ENCODE results near the gene SMIM36.

Gene SMIM36

DNA sequence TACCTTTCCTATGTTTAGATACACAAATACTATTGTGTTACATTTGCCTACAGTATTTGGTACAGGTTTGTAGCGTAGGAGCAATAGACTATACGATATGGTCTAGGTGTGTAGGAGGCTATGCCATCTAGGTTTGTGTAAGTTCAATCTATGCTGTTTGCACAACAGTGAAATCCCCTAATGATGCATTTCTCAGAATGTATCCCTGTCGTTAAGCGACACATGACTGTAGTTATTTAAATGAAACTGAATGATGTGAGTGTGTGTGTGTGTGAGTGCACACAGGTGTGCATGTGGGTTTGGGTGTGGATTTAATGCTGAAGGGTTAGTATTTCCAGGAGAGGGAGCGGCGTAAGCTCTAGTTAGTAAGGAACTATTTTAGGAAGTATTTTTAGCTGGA, 34.6 kb upstream of the SMIM36 start:
- Histone ChIP-seq H3K4me2 (ENCODE audit: low read length) (no peak overlapping the region), H3K4ac (ENCODE audit: low read depth, low read length) (no peak overlapping the region), H3K23ac (ENCODE audit: low read length) (no peak overlapping the region), H2BK120ac (ENCODE audit: low read depth, low read length) (no peak overlapping the region), H3K4me3 (ENCODE audit: low read length) (no peak overlapping the region), H2BK5ac (ENCODE audit: low read length) (no peak overlapping the region), H2BK15ac (replicated peaks; ENCODE audit: low read depth) (no peak overlapping the region), H3K27me3 (ENCODE audit: insufficient read depth, low read length, poor library complexity) (no peaks in the 10 kb centered on the region), H3K4me1 (ENCODE audit: control insufficient read depth, low read depth, low read length) (no peaks in the 10 kb centered on the region), H3K18ac (ENCODE audit: low read length) (no peak overlapping the region), H3K79me2 (ENCODE audit: control insufficient read depth, insufficient read depth, low read length) (no peaks in the 10 kb centered on the region), H3K9ac (ENCODE audit: low read length) (no peak overlapping the region), H2AK5ac (ENCODE audit: low read length) (no peak overlapping the region), H3K56ac (ENCODE audit: low read length) (no peak overlapping the region), H4K5ac (ENCODE audit: low read length) (no peak overlapping the region), H3K36me3 (ENCODE audit: control insufficient read depth, insufficient read depth, low read length) (no peaks in the 10 kb centered on the region), H4K8ac (ENCODE audit: low read depth, low read length) (no peak overlapping the region), H3K79me1 (ENCODE audit: low read length) (no peaks in the 10 kb centered on the region), H3K27ac (ENCODE audit: low read depth, low read length) (no peak overlapping the region)
- DNase-seq = no peak
- WGBS (ENCODE audit: extremely low coverage, insufficient coverage, low lambda C conversion rate) = no CpG with 5 or more reads among the region's 6 CpGs

DNA sequence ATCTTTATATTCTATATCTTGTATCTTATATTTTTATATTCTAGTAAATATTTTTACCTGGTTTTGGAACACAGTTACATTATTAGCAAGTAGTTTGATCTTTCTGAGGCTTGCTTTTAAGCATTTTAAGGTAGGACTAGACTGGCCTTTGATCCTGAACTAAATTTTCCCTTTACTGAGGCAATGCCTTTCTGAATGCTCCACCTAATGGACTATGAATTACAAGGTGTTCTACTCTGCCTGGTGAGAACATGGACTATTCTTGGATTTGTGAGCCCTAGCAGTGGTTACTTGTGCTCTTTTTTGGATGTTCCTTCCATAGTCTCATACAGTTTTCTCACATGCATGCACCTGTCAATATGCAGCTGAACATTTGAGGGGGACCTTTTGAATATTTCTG, 32.5 kb upstream of the SMIM36 start:
- Histone ChIP-seq H2BK5ac (ENCODE audit: low read length) (no peak overlapping the region), H3K9ac (ENCODE audit: low read length) (no peak overlapping the region), H3K4ac (ENCODE audit: low read depth, low read length) (no peak overlapping the region), H3K4me3 (ENCODE audit: low read length) (no peak overlapping the region), H2BK15ac (replicated peaks; ENCODE audit: low read depth) (no peak overlapping the region), H4K8ac (ENCODE audit: low read depth, low read length) (no peak overlapping the region), H3K4me1 (ENCODE audit: control insufficient read depth, low read depth, low read length) (no peaks in the 10 kb centered on the region), H3K36me3 (ENCODE audit: control insufficient read depth, insufficient read depth, low read length) (no peaks in the 10 kb centered on the region), H3K27ac (ENCODE audit: low read depth, low read length) (no peak overlapping the region), H3K27me3 (ENCODE audit: insufficient read depth, low read length, poor library complexity) (no peaks in the 10 kb centered on the region), H3K23ac (ENCODE audit: low read length) (no peak overlapping the region), H3K4me2 (ENCODE audit: low read length) (no peak overlapping the region), H3K56ac (ENCODE audit: low read length) (no peak overlapping the region), H3K79me1 (ENCODE audit: low read length) (no peaks in the 10 kb centered on the region), H3K18ac (ENCODE audit: low read length) (no peak overlapping the region), H2BK120ac (ENCODE audit: low read depth, low read length) (no peak overlapping the region), H4K5ac (ENCODE audit: low read length) (no peak overlapping the region), H2AK5ac (ENCODE audit: low read length) (no peak overlapping the region), H3K79me2 (ENCODE audit: control insufficient read depth, insufficient read depth, low read length) (no peaks in the 10 kb centered on the region)
- DNase-seq = no peak

DNA sequence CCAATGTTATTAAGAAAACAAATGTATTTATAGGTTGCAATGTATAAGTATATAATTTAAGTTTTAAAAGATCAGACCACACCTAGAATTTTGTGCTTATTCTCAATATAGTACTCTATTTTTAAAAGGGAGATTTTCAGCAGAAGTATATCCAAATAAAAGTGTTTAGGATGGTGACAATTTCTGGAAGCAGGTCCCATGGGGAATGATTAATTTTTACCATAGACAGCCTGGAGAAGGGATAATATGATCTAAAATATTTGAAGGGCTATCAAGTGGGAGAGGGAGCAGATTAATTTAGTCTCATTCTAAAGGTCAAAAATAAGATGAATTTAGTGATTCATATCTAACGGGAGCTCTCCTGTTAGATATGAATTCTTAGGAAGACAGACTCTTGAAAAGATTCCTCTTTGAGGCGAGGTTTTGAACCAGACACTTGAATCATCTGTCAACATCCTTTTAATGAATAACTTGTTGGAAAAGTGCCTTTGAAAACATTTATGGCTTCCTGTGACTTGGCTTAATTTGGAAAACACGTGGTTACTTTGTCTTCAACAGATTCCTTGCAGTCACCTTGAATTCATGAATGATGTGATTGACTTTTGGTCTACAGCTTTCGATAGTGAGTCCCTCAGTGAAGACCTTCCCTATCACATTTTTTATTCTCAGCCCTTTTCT, 29.3 kb upstream of the SMIM36 start:
- Histone ChIP-seq H3K36me3 (ENCODE audit: control insufficient read depth, insufficient read depth, low read length) (no peaks in the 10 kb centered on the region), H2AK5ac (ENCODE audit: low read length) (no peak overlapping the region), H3K4me3 (ENCODE audit: low read length) (no peak overlapping the region), H3K79me1 (ENCODE audit: low read length) (no peaks in the 10 kb centered on the region), H3K4me1 (ENCODE audit: control insufficient read depth, low read depth, low read length) (no peaks in the 10 kb centered on the region), H2BK5ac (ENCODE audit: low read length) (no peak overlapping the region), H3K9ac (ENCODE audit: low read length) (no peak overlapping the region), H3K79me2 (ENCODE audit: control insufficient read depth, insufficient read depth, low read length) (no peaks in the 10 kb centered on the region), H3K27me3 (ENCODE audit: insufficient read depth, low read length, poor library complexity) (no peaks in the 10 kb centered on the region), H4K5ac (ENCODE audit: low read length) (no peak overlapping the region), H3K27ac (ENCODE audit: low read depth, low read length) (no peak overlapping the region), H2BK15ac (replicated peaks; ENCODE audit: low read depth) (no peak overlapping the region), H3K18ac (ENCODE audit: low read length) (no peak overlapping the region), H2BK120ac (ENCODE audit: low read depth, low read length) (no peak overlapping the region), H4K8ac (ENCODE audit: low read depth, low read length) (no peak overlapping the region), H3K4me2 (ENCODE audit: low read length) (no peak overlapping the region), H3K23ac (ENCODE audit: low read length) (no peak overlapping the region), H3K56ac (ENCODE audit: low read length) (no peak overlapping the region), H3K4ac (ENCODE audit: low read depth, low read length) (no peak overlapping the region)
- no CpG with 5 or more reads among the region's 4 CpGs for WGBS (ENCODE audit: extremely low coverage, insufficient coverage, low lambda C conversion rate)
- no peak for DNase-seq

DNA sequence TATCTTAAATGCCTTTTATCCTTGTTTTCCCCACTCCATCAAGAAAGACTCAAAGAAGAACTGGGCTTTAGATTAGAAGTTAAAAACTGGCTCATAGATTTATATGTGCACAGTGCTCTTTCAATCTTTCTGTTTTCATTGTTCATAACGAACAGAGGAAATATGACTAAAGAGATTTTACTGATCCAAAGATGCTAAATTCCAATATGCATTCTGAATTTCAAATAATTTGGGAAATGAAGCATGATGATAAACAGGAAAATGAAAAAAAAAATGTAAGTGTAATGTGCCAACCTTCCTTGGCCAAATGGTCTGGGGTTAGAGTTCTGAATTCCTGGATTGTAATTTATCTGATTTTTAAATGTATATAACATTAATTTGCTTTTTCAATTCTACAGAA, 25.0 kb upstream of the SMIM36 start:
- Histone ChIP-seq H3K56ac (ENCODE audit: low read length) (no peak overlapping the region), H3K79me2 (ENCODE audit: control insufficient read depth, insufficient read depth, low read length) (no peaks in the 10 kb centered on the region), H3K4me2 (ENCODE audit: low read length) (no peak overlapping the region), H3K4me3 (ENCODE audit: low read length) (no peak overlapping the region), H4K5ac (ENCODE audit: low read length) (no peak overlapping the region), H3K27ac (ENCODE audit: low read depth, low read length) (no peak overlapping the region), H3K23ac (ENCODE audit: low read length) (no peak overlapping the region), H4K8ac (ENCODE audit: low read depth, low read length) (no peak overlapping the region), H3K4ac (ENCODE audit: low read depth, low read length) (no peak overlapping the region), H3K9ac (ENCODE audit: low read length) (no peak overlapping the region), H2AK5ac (ENCODE audit: low read length) (no peak overlapping the region), H3K4me1 (ENCODE audit: control insufficient read depth, low read depth, low read length) (no peaks in the 10 kb centered on the region), H3K36me3 (ENCODE audit: control insufficient read depth, insufficient read depth, low read length) (no peaks in the 10 kb centered on the region), H3K79me1 (ENCODE audit: low read length) (no peaks in the 10 kb centered on the region), H2BK120ac (ENCODE audit: low read depth, low read length) (no peak overlapping the region), H2BK5ac (ENCODE audit: low read length) (no peak overlapping the region), H3K18ac (ENCODE audit: low read length) (no peak overlapping the region), H3K27me3 (ENCODE audit: insufficient read depth, low read length, poor library complexity) (no peaks in the 10 kb centered on the region), H2BK15ac (replicated peaks; ENCODE audit: low read depth) (no peak overlapping the region)
- DNase-seq = no peak
- whole genome bisulfite sequencing (ENCODE audit: extremely low coverage, insufficient coverage, low lambda C conversion rate) = no CpG with 5 or more reads among the region's 1 CpG

DNA sequence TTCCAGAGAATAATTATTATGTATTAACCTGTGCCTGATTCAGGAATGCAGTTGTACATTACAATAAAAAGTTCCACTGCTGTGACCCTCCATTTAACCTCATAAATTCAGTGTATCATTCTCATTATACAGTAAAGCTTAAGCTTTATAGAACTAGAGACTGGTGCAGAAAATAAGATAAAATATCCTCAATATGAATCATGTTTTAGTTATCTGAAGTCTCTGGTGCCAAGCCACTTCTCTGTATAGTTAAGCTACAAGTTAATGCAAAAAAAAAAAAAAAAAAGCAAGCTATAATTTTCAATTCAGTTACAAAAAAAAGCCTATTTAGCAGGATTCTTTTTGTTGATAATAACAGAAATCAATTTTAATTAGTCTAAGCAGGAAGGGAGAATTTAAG, 22.4 kb upstream of the SMIM36 start:
- no peaks in the 10 kb centered on the region for H3K27me3 ChIP-seq (ENCODE audit: insufficient read depth, low read length, poor library complexity)
- no peak overlapping the region for H4K8ac ChIP-seq (ENCODE audit: low read depth, low read length)
- H2AK5ac ChIP-seq (ENCODE audit: low read length) = no peak overlapping the region
- H3K27ac ChIP-seq (ENCODE audit: low read depth, low read length) = no peak overlapping the region
- no peak overlapping the region for H3K4ac ChIP-seq (ENCODE audit: low read depth, low read length)
- no peak overlapping the region for H2BK5ac ChIP-seq (ENCODE audit: low read length)
- no peaks in the 10 kb centered on the region for H3K4me1 ChIP-seq (ENCODE audit: control insufficient read depth, low read depth, low read length)
- no peak overlapping the region for H3K4me3 ChIP-seq (ENCODE audit: low read length)
- no peak for DNase-seq
- no peak overlapping the region for H3K9ac ChIP-seq (ENCODE audit: low read length)
- no peak overlapping the region for H3K23ac ChIP-seq (ENCODE audit: low read length)
- H3K79me2 ChIP-seq (ENCODE audit: control insufficient read depth, insufficient read depth, low read length) = no peaks in the 10 kb centered on the region
- H2BK15ac ChIP-seq (replicated peaks; ENCODE audit: low read depth) = no peak overlapping the region
- no peaks in the 10 kb centered on the region for H3K36me3 ChIP-seq (ENCODE audit: control insufficient read depth, insufficient read depth, low read length)
- no peak overlapping the region for H4K5ac ChIP-seq (ENCODE audit: low read length)
- no peak overlapping the region for H3K18ac ChIP-seq (ENCODE audit: low read length)
- no peak overlapping the region for H3K56ac ChIP-seq (ENCODE audit: low read length)
- H3K4me2 ChIP-seq (ENCODE audit: low read length) = no peak overlapping the region
- H3K79me1 ChIP-seq (ENCODE audit: low read length) = no peaks in the 10 kb centered on the region
- H2BK120ac ChIP-seq (ENCODE audit: low read depth, low read length) = no peak overlapping the region

DNA sequence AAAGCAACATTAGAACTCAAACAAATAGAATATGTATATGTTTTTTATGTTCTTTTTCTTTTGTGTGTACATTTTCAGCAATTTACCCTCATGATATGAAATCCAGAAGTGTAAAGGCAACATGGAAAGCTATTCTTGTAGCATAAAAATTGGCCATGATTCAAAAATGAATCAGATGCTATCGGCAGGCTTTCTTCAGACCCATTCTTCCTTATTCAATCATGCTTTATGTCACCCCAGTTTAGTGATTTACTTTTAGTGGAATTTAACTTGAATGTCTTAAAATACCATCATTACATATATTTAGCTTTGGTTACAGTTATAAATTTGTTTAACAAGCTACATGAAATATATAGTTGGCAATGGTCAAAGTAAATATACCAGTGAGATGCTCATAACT, 21.4 kb upstream of the SMIM36 start:
- no peaks in the 10 kb centered on the region for H3K79me1 ChIP-seq (ENCODE audit: low read length)
- H3K36me3 ChIP-seq (ENCODE audit: control insufficient read depth, insufficient read depth, low read length) = no peaks in the 10 kb centered on the region
- H3K27me3 ChIP-seq (ENCODE audit: insufficient read depth, low read length, poor library complexity) = no peaks in the 10 kb centered on the region
- H3K4ac ChIP-seq (ENCODE audit: low read depth, low read length) = no peak overlapping the region
- H2AK5ac ChIP-seq (ENCODE audit: low read length) = no peak overlapping the region
- H4K5ac ChIP-seq (ENCODE audit: low read length) = no peak overlapping the region
- no peak overlapping the region for H3K56ac ChIP-seq (ENCODE audit: low read length)
- H3K27ac ChIP-seq (ENCODE audit: low read depth, low read length) = no peak overlapping the region
- H3K4me1 ChIP-seq (ENCODE audit: control insufficient read depth, low read depth, low read length) = no peaks in the 10 kb centered on the region
- DNase-seq = no peak
- H3K18ac ChIP-seq (ENCODE audit: low read length) = no peak overlapping the region
- no peak overlapping the region for H2BK15ac ChIP-seq (replicated peaks; ENCODE audit: low read depth)
- no CpG with 5 or more reads among the region's 1 CpG for WGBS (ENCODE audit: extremely low coverage, insufficient coverage, low lambda C conversion rate)
- H2BK120ac ChIP-seq (ENCODE audit: low read depth, low read length) = no peak overlapping the region
- no peaks in the 10 kb centered on the region for H3K79me2 ChIP-seq (ENCODE audit: control insufficient read depth, insufficient read depth, low read length)
- H3K4me2 ChIP-seq (ENCODE audit: low read length) = no peak overlapping the region
- no peak overlapping the region for H2BK5ac ChIP-seq (ENCODE audit: low read length)
- no peak overlapping the region for H3K9ac ChIP-seq (ENCODE audit: low read length)
- H4K8ac ChIP-seq (ENCODE audit: low read depth, low read length) = no peak overlapping the region
- H3K4me3 ChIP-seq (ENCODE audit: low read length) = no peak overlapping the region
- no peak overlapping the region for H3K23ac ChIP-seq (ENCODE audit: low read length)

Data from mesendoderm (in vitro differentiated cells).